HEK293 (cell line): Measurements from ENCODE around the gene ATP7B.
A peak's percentile ranks its signal among the peaks of the same experiment; 100 is the strongest.
"Not testable (repeated sequence)": the region's sequence is repeated elsewhere in the genome, so short reads cannot be mapped to it uniquely, and the experiment has no call there.

ENCODE experiments used
- CTCF ChIA-PET: fragments of 350-600 bp; formaldehyde crosslinking; extraction: SDS; loops from one replicate; lab custom pipeline; 2021; ENCODE audit warnings: antibody characterized with exemption; lab: Yijun Ruan, JAX
- POLR2A ChIA-PET: fragments of 300-600 bp; formaldehyde crosslinking; extraction: SDS; loops from one replicate; lab custom pipeline; 2020; ENCODE audit warnings: antibody characterized with exemption, inconsistent platforms; lab: Yijun Ruan, JAX
- H3K27ac ChIP-seq: fragments of 200-500 bp; sonication (Bioruptor generic); 2 replicates; pipeline ENCODE4 v1.5.1; 2014; ENCODE audit warnings: low read depth, low read length, control low read depth, inconsistent platforms; ENCODE audit errors: extremely low read depth
- H3K36me3 ChIP-seq, 2 experiments: fragments of 200-500 bp in 1 of 2; sonication (Bioruptor generic) in 1 of 2; 1 replicate in 1 of 2; 2 replicates in 1 of 2; pipeline ENCODE4 v1.5.1; 2014 to 2017; ENCODE audit warnings: inconsistent platforms in 2 of 2, low read length in 2 of 2; ENCODE audit not compliant: control insufficient read depth in 2 of 2, insufficient read depth in 1 of 2
- H3K4me1 ChIP-seq: fragments of 200-500 bp; sonication (Bioruptor generic); 2 replicates; pipeline ENCODE4 v1.5.1; 2014; ENCODE audit warnings: mild to moderate bottlenecking, low read length, inconsistent platforms; ENCODE audit not compliant: control insufficient read depth, insufficient read depth
- H3K4me3 ChIP-seq: 2 replicates; pipeline ENCODE4 v1.5.1; 2011; ENCODE audit warnings: low read depth, mild to moderate bottlenecking, control low read depth, low read length, moderate library complexity
- H3K9me3 ChIP-seq: fragments of 200-500 bp; sonication (Bioruptor generic); 2 replicates; pipeline ENCODE4 v1.5.1; 2014; ENCODE audit warnings: low read depth, low read length, inconsistent platforms; ENCODE audit not compliant: control insufficient read depth, insufficient read depth
- BCL11B ChIP-seq: fragments of 450-650 bp; formaldehyde crosslinking; IDR thresholded peaks from 2 replicates; pipeline ENCODE4 v1.5.1; 2016; ENCODE audit warnings: low read depth, missing biosample characterization, missing genetic modification characterization
- HOXA7 ChIP-seq: sonication (generic); formaldehyde crosslinking; IDR thresholded peaks from 2 replicates; pipeline ENCODE4 v1.8.1; 2022; ENCODE audit warnings: missing genetic modification reagents, borderline replicate concordance
- MEIS1 ChIP-seq: sonication (generic); formaldehyde crosslinking; IDR thresholded peaks from 2 replicates; pipeline ENCODE4 v1.8.1; 2022; ENCODE audit warnings: missing genetic modification reagents, mild to moderate bottlenecking, borderline replicate concordance
- PRDM6 ChIP-seq: fragments of 450-650 bp; formaldehyde crosslinking; IDR thresholded peaks from 2 replicates; pipeline ENCODE4 v1.5.1; 2017; ENCODE audit warnings: missing biosample characterization, missing genetic modification characterization
- RBAK ChIP-seq: fragments of 450-650 bp; formaldehyde crosslinking; IDR thresholded peaks from 2 replicates; pipeline ENCODE4 v1.5.1; 2016; ENCODE audit warnings: missing biosample characterization, missing genetic modification characterization
- TRIM28 ChIP-seq: IDR thresholded peaks from 2 replicates; pipeline ENCODE4 v1.6.1; 2011; ENCODE audit warnings: low read length, control low read depth, borderline replicate concordance
- ZBTB20 ChIP-seq: fragments of 450-650 bp; formaldehyde crosslinking; IDR thresholded peaks from 2 replicates; pipeline ENCODE4 v1.5.1; 2016; ENCODE audit warnings: missing biosample characterization, missing genetic modification characterization
- ZFP41 ChIP-seq: fragments of 450-650 bp; formaldehyde crosslinking; IDR thresholded peaks from 2 replicates; pipeline ENCODE4 v1.5.1; 2016; ENCODE audit warnings: missing biosample characterization, missing genetic modification characterization, borderline replicate concordance
- ZNF175 ChIP-seq: fragments of 450-650 bp; formaldehyde crosslinking; IDR thresholded peaks from 2 replicates; pipeline ENCODE4 v1.5.1; 2016; ENCODE audit warnings: missing biosample characterization, missing genetic modification characterization
- ZNF221 ChIP-seq: fragments of 450-650 bp; formaldehyde crosslinking; IDR thresholded peaks from 2 replicates; pipeline ENCODE4 v1.5.1; 2017; ENCODE audit warnings: missing biosample characterization, missing genetic modification characterization, borderline replicate concordance
- ZNF248 ChIP-seq: fragments of 450-650 bp; formaldehyde crosslinking; IDR thresholded peaks from 2 replicates; pipeline ENCODE4 v1.5.1; 2017; ENCODE audit warnings: missing biosample characterization, missing genetic modification characterization
- ZNF426 ChIP-seq: fragments of 450-650 bp; formaldehyde crosslinking; IDR thresholded peaks from 2 replicates; pipeline ENCODE4 v1.5.1; 2017; ENCODE audit warnings: missing biosample characterization, missing genetic modification characterization, mild to moderate bottlenecking, inconsistent platforms, moderate library complexity
- ZNF488 ChIP-seq: fragments of 450-650 bp; formaldehyde crosslinking; IDR thresholded peaks from 2 replicates; pipeline ENCODE4 v1.5.1; 2016; ENCODE audit warnings: missing biosample characterization, missing genetic modification characterization
- ZNF529 ChIP-seq: fragments of 450-650 bp; formaldehyde crosslinking; IDR thresholded peaks from 2 replicates; pipeline ENCODE4 v1.5.1; 2017; ENCODE audit warnings: missing genetic modification characterization, missing biosample characterization; ENCODE audit not compliant: insufficient replicate concordance
- ZNF561 ChIP-seq: fragments of 450-650 bp; IDR thresholded peaks from 2 replicates; pipeline ENCODE4 v1.5.1; 2018; ENCODE audit warnings: missing biosample characterization, missing genetic modification characterization, borderline replicate concordance
- ZNF610 ChIP-seq: fragments of 450-650 bp; formaldehyde crosslinking; IDR thresholded peaks from 2 replicates; pipeline ENCODE4 v1.5.1; 2016; ENCODE audit warnings: missing biosample characterization, missing genetic modification characterization, borderline replicate concordance
- TF ChIP-seq, protein P1 (sequence below): sonication (generic); formaldehyde crosslinking; IDR thresholded peaks from 2 replicates; pipeline ENCODE4 v1.8.1; 2022; ENCODE audit warnings: mild to moderate bottlenecking, moderate library complexity, missing genetic modification reagents
- TF ChIP-seq, protein P2 (sequence below): fragments of 450-650 bp; formaldehyde crosslinking; IDR thresholded peaks from 2 replicates; pipeline ENCODE4 v1.5.1; 2016; ENCODE audit warnings: missing biosample characterization, missing genetic modification characterization

Gene ATP7B

DNA sequence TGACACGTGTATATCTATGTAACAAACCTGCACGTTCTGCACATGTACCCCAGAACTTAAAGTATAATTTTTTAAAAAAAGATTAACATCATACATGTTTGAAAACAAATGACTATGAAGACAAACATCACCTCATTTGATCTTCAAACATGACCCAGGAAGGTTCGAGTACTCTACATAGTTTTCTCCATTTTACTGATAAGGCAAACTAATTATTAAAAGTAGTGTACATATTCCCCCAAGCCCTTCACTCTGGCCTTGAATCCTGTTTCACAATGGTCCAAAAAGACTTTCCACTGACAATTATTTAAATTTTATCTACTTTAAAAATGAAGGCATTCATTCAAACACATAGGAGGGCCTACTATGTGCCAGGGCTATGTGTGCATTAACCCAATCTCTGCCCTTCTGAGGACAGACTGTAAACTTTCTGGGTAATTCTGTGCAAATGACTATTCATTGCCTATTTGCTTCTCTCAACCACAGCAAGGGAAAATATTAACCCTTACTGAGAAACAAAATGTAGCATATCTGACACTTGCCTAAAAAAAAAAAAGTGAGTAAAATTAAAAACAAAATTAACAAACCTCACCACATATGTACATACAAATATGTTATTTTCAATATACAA, 22.1 kb downstream of the ATP7B start:
- ChIA-PET POLR2A (no interaction called here), CTCF (no interaction called here)
- H3K27ac ChIP-seq: no peak overlapping the region
- no peak overlapping the region for H3K4me3 ChIP-seq
- no peaks in the 10 kb centered on the region for H3K4me1 ChIP-seq
- H3K9me3 ChIP-seq: no peaks in the 10 kb centered on the region
- TF ChIP-seq RBAK (no peak), ZNF175 (no peak), ZNF610 (no peak), ZNF221 (tag by site-specific recombination) (no peak), PRDM6 (tag by site-specific recombination) (no peak), HOXA7 (CRISPR knock-in tag) (no peak), ZFP41 (no peak), ZNF248 (tag by site-specific recombination) (no peak), TRIM28 (no peak), BCL11B (tag by site-specific recombination) (no peak), ZNF426 (tag by site-specific recombination) (no peak), ZNF561 (no peak), ZBTB20 (no peak), MEIS1 (no peak), ZNF488 (tag by site-specific recombination) (no peak)
- TF ChIP-seq, protein P1, sequence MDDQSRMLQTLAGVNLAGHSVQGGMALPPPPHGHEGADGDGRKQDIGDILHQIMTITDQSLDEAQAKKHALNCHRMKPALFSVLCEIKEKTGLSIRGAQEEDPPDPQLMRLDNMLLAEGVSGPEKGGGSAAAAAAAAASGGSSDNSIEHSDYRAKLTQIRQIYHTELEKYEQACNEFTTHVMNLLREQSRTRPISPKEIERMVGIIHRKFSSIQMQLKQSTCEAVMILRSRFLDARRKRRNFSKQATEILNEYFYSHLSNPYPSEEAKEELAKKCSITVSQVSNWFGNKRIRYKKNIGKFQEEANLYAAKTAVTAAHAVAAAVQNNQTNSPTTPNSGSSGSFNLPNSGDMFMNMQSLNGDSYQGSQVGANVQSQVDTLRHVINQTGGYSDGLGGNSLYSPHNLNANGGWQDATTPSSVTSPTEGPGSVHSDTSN (CRISPR knock-in tag): no peak
- TF ChIP-seq, protein P2, sequence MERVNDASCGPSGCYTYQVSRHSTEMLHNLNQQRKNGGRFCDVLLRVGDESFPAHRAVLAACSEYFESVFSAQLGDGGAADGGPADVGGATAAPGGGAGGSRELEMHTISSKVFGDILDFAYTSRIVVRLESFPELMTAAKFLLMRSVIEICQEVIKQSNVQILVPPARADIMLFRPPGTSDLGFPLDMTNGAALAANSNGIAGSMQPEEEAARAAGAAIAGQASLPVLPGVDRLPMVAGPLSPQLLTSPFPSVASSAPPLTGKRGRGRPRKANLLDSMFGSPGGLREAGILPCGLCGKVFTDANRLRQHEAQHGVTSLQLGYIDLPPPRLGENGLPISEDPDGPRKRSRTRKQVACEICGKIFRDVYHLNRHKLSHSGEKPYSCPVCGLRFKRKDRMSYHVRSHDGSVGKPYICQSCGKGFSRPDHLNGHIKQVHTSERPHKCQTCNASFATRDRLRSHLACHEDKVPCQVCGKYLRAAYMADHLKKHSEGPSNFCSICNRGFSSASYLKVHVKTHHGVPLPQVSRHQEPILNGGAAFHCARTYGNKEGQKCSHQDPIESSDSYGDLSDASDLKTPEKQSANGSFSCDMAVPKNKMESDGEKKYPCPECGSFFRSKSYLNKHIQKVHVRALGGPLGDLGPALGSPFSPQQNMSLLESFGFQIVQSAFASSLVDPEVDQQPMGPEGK (tag by site-specific recombination): no peak
- no peaks in the 10 kb centered on the region for H3K36me3 ChIP-seq

DNA sequence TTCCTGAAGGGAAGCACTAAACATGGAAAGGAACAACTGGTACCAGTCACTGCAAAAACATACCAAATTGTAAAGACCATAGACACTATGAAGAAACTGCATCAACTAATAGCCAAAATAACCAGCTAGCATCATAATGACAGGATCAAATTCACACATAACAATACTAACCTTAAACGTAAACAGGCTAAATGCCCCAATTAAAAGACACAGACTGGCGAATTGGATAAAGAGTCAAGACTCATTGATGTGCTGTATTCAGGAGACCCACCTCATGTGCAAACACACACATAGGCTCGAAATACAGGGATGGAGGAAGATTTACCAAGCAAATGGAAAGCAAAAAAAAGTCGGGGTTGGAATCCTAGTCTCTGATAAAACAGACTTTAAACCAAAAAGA, 26.3 kb downstream of the ATP7B start:
- not testable (repeated sequence) for H3K4me1 ChIP-seq, H3K27ac ChIP-seq, H3K9me3 ChIP-seq
- peak; percentile 68 for TF ChIP-seq ZNF529
- TF ChIP-seq, all 188 proteins: peak for 1; not testable (repeated sequence) for 187
- H3K4me3 ChIP-seq, CTCF ChIA-PET, H3K36me3 ChIP-seq, POLR2A ChIA-PET: not testable (repeated sequence)

DNA sequence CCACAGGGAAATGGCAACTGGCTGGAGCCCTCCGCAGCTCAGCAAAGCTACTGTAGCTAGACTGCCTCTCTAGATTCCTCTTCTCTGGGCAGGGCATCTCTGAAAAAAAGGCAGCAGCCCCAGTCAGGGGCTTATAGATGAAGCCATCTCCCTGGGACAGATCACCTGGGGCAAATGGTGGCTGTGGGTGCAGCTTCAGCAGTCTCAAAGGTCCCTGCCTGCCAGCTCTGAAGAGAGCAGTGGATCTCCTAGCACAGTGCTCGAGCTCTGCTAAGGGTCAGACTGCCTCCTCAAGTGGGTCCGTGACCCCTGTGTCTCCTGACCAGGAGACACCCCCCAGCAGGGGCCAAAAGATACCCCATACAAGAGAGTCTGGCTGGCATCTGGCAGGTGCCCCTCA, 28.0 kb downstream of the ATP7B start:
- H3K36me3 ChIP-seq, H3K27ac ChIP-seq, POLR2A ChIA-PET, H3K9me3 ChIP-seq, H3K4me1 ChIP-seq, H3K4me3 ChIP-seq: not testable (repeated sequence)
- CTCF ChIA-PET: interaction anchor here (0.6 kb wide), 1 partner anchor 52 kb away, joined by 3 read pairs; no protein-coding TSS in a partner anchor
